Esophagus muscularis mucosa (tissue), 4 donors: ENCODE data around the gene SIT1.
A peak's percentile ranks its signal among the peaks of the same experiment; 100 is the strongest.

Experiments used
- EP300 ChIP-seq: sonication (generic); formaldehyde crosslinking; IDR thresholded peaks from one replicate; pipeline ENCODE4 v1.6.1; 2017; ENCODE audit warnings: antibody characterized with exemption
- POLR2A ChIP-seq: fragments of 450-650 bp; IDR thresholded peaks from one replicate; pipeline ENCODE4 v1.6.1; 2017; ENCODE audit warnings: antibody characterized with exemption, moderate library complexity, mild to moderate bottlenecking, low read depth
- POLR2AphosphoS5 ChIP-seq, 2 donors: sonication (generic); formaldehyde crosslinking; IDR thresholded peaks; one replicate each; pipeline ENCODE4 v1.6.1; 2017; ENCODE audit warnings: antibody characterized with exemption in 2 of 2
- TF ChIP-seq, protein P1 (sequence below), 3 experiments: fragments of 200-600 bp in 2 of 3; fragments of 450-650 bp in 1 of 3; sonication (generic) in 2 of 3; IDR thresholded peaks; one replicate each; pipeline ENCODE4 v1.5.1; 2017 to 2019; ENCODE audit warnings: antibody characterized with exemption in 3 of 3, mild to moderate bottlenecking in 2 of 3, moderate library complexity in 1 of 3

DNA sequence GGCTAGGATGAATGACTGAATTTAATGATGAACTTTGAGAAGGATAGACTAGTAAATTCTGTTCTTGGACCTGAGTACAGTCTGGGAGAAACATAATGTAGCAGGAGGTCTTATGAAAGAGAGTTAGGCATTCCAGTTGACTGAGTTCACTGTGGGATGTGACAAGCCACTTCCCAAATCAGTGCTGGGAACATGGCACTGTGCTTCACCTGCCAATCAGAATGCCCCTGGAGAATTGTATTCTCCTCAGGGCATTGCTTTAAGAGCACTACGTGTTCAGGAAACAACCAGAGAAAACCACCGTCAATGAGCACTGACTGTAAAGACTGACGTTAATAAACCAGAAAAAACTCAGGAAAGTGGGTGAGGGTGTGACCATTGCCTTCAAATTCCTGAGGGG lies 8.6 kb upstream of the SIT1 start:
- TF ChIP-seq, protein P1, sequence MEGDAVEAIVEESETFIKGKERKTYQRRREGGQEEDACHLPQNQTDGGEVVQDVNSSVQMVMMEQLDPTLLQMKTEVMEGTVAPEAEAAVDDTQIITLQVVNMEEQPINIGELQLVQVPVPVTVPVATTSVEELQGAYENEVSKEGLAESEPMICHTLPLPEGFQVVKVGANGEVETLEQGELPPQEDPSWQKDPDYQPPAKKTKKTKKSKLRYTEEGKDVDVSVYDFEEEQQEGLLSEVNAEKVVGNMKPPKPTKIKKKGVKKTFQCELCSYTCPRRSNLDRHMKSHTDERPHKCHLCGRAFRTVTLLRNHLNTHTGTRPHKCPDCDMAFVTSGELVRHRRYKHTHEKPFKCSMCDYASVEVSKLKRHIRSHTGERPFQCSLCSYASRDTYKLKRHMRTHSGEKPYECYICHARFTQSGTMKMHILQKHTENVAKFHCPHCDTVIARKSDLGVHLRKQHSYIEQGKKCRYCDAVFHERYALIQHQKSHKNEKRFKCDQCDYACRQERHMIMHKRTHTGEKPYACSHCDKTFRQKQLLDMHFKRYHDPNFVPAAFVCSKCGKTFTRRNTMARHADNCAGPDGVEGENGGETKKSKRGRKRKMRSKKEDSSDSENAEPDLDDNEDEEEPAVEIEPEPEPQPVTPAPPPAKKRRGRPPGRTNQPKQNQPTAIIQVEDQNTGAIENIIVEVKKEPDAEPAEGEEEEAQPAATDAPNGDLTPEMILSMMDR (IDR thresholded peaks at IDR 0.05), result no peak
- TF ChIP-seq POLR2A (no peak), EP300 (peak; percentile 93), POLR2AphosphoS5 (IDR thresholded peaks at IDR 0.05) (peak in 1 of 2 donors; percentile 89)
